KMS-11 (cell line): ENCODE measurements around the gene FAM13C.

Source experiments
- H2AFZ ChIP-seq: fragments of 200-600 bp; sonication (generic); 2 replicates; pipeline ENCODE4 v1.6.1; 2016; ENCODE audit warnings: antibody characterized with exemption, mixed run types, low read depth
- H3K27ac ChIP-seq: fragments of 200-600 bp; sonication (generic); 2 replicates; pipeline ENCODE4 v1.6.1; 2016; ENCODE audit warnings: mild to moderate bottlenecking, mixed run types
- H3K27me3 ChIP-seq: fragments of 200-600 bp; sonication (generic); 2 replicates; pipeline ENCODE4 v1.6.1; 2017; ENCODE audit warnings: mild to moderate bottlenecking, low read depth, mixed run types, moderate library complexity; ENCODE audit not compliant: insufficient read depth
- H3K36me3 ChIP-seq: fragments of 200-600 bp; sonication (generic); 2 replicates; pipeline ENCODE4 v1.6.1; 2017; ENCODE audit warnings: mild to moderate bottlenecking, mixed run types; ENCODE audit not compliant: insufficient read depth
- H3K4me1 ChIP-seq: fragments of 200-600 bp; sonication (generic); 2 replicates; pipeline ENCODE4 v1.6.1; 2016; ENCODE audit warnings: mild to moderate bottlenecking, low read depth, mixed run types; ENCODE audit not compliant: poor library complexity, severe bottlenecking
- H3K4me2 ChIP-seq: fragments of 200-600 bp; sonication (generic); 2 replicates; pipeline ENCODE4 v1.7.0; 2016; ENCODE audit warnings: mild to moderate bottlenecking, mixed run types
- H3K4me3 ChIP-seq: fragments of 200-600 bp; sonication (generic); IDR thresholded peaks from 2 replicates; pipeline ENCODE4 v1.6.1; 2017; ENCODE audit warnings: low read depth, low read length, mixed read lengths; ENCODE audit not compliant: insufficient read depth
- H3K79me2 ChIP-seq: fragments of 200-600 bp; sonication (generic); 2 replicates; pipeline ENCODE4 v1.6.1; 2016; ENCODE audit warnings: low read depth, mixed run types; ENCODE audit not compliant: insufficient read depth
- H3K9ac ChIP-seq: fragments of 200-600 bp; sonication (generic); 2 replicates; pipeline ENCODE4 v1.6.1; 2016; ENCODE audit warnings: mild to moderate bottlenecking, mixed run types
- H4K20me1 ChIP-seq: fragments of 200-600 bp; sonication (generic); 2 replicates; pipeline ENCODE4 v1.6.1; 2016; ENCODE audit warnings: mild to moderate bottlenecking, mixed run types; ENCODE audit not compliant: insufficient read depth
- TF ChIP-seq, protein P1 (sequence below): fragments of 200-600 bp; sonication (generic); conservative IDR thresholded peaks from 2 replicates; pipeline ENCODE4 v1.6.1; 2017; ENCODE audit warnings: low read depth, mild to moderate bottlenecking, antibody characterized with exemption, low read length, moderate library complexity, mixed read lengths

The FAM13C gene

DNA sequence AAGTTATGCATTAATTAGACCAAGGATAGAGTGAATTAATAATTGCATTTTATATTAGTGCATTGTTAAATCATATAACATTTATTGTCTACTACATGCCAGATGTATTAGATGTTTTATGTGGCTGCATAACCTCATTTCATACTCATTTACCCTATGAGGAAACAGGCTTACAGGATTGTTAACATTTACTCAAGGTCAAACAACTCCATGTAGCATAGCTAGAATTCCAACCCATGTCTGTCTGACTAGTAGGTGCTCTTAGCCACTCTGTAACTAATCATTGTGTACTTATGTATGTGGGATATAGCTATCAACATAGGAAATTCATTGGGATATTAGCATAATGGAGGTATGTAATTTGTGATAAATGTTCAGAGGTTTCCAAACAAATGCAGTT lies 139.6 kb downstream of the FAM13C start:
- Histone ChIP-seq H3K79me2 (no peaks in the 10 kb centered on the region), H3K27me3 (no peaks in the 10 kb centered on the region), H3K36me3 (no peaks in the 10 kb centered on the region), H2AFZ (no peak overlapping the region), H3K4me1 (no peaks in the 10 kb centered on the region), H4K20me1 (no peaks in the 10 kb centered on the region), H3K9ac (no peak overlapping the region), H3K4me2 (no peak overlapping the region), H3K27ac (no peak overlapping the region), H3K4me3 (no peak overlapping the region)
- TF ChIP-seq, protein P1, sequence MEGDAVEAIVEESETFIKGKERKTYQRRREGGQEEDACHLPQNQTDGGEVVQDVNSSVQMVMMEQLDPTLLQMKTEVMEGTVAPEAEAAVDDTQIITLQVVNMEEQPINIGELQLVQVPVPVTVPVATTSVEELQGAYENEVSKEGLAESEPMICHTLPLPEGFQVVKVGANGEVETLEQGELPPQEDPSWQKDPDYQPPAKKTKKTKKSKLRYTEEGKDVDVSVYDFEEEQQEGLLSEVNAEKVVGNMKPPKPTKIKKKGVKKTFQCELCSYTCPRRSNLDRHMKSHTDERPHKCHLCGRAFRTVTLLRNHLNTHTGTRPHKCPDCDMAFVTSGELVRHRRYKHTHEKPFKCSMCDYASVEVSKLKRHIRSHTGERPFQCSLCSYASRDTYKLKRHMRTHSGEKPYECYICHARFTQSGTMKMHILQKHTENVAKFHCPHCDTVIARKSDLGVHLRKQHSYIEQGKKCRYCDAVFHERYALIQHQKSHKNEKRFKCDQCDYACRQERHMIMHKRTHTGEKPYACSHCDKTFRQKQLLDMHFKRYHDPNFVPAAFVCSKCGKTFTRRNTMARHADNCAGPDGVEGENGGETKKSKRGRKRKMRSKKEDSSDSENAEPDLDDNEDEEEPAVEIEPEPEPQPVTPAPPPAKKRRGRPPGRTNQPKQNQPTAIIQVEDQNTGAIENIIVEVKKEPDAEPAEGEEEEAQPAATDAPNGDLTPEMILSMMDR = no peak

DNA sequence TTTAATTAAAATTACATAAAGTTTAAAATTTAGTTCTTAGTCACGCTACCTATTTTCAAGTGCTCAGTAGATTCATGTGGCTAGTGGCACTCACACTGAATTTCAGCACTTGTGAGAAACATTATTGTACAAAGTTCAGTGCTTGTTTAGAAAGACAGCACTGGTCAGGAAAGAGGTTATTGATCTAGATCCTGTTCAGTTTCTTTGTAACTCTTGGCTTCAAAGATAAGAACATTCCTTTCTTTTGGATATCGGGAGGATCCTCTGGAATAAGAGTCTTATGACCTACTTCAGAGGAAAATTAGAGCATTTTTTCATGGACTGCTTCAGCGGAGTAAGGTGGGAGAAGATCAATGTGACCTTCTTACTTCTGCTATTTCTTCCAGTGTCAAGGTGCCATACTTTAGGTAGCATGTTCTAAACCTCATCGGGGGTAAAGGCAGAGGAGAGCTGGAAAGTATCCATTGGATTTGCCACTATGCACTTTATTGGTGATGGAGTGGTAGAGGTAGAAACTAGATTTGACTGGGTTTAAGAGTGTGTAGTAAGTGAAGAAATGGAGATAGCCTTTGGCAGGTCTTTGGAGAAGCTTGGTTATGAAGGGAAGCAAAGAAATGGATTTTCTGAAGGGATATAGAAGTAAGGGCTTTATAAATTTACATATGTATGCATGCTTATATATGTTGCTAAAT lies 146.0 kb downstream of the FAM13C start:
- H3K27me3 ChIP-seq = no peaks in the 10 kb centered on the region
- H3K27ac ChIP-seq = no peak overlapping the region
- no peaks in the 10 kb centered on the region for H4K20me1 ChIP-seq
- no peak overlapping the region for H2AFZ ChIP-seq
- no peaks in the 10 kb centered on the region for H3K36me3 ChIP-seq
- H3K9ac ChIP-seq = no peak overlapping the region
- no peaks in the 10 kb centered on the region for H3K4me1 ChIP-seq
- TF ChIP-seq, protein P1 = no peak
- no peaks in the 10 kb centered on the region for H3K79me2 ChIP-seq
- H3K4me3 ChIP-seq = no peak overlapping the region
- H3K4me2 ChIP-seq = no peak overlapping the region

DNA sequence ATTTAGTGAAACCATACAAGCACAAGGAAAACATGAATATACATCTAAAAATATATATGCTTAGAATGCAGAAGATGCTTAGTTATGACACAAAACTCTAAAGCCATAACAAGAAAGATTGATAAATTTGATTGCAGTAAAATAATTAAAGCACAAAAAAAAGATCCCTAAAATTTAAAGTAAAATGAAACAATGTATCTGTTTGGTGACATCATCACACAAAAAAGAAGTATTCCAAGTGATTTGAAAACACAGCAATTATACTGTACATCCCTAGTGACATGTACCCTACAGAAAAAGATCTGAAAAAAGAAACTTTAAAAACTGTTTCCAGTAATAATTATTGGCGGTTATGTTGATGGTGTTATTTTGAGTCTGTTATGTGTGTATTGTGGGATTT lies 148.2 kb downstream of the FAM13C start:
- no peak overlapping the region for H3K9ac ChIP-seq
- H3K4me1 ChIP-seq = no peaks in the 10 kb centered on the region
- H3K79me2 ChIP-seq = no peaks in the 10 kb centered on the region
- no peak overlapping the region for H3K4me3 ChIP-seq
- no peak overlapping the region for H2AFZ ChIP-seq
- H3K27ac ChIP-seq = no peak overlapping the region
- TF ChIP-seq, protein P1 = no peak
- no peak overlapping the region for H3K4me2 ChIP-seq
- H3K27me3 ChIP-seq = no peaks in the 10 kb centered on the region
- no peaks in the 10 kb centered on the region for H4K20me1 ChIP-seq
- no peaks in the 10 kb centered on the region for H3K36me3 ChIP-seq

DNA sequence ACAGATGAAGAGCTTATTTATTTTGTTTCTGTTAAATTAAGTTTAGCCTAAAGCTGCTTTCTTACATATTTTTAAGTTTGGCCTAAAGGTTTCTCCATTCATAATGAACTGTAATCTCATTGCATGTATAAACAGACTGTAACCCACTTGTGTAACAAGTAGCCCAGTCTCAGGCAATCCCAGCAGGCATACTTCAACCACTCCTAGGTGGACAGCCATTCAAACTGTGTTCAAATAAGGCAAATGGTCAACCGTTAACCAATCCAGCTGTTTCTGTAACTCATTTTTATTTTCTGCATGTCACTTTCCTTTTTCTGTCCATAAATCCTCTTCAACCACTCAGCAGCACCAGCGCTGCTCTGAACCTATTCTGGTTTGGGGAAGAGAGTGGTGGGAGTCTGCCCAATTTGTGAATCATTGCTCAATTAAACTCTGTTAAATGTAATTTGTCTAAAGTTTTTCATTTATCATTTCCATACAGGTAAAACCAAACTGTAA lies 150.0 kb downstream of the FAM13C start:
- no peak overlapping the region for H3K9ac ChIP-seq
- no peaks in the 10 kb centered on the region for H3K4me1 ChIP-seq
- H3K27me3 ChIP-seq = no peaks in the 10 kb centered on the region
- H3K4me3 ChIP-seq = no peak overlapping the region
- H3K4me2 ChIP-seq = no peak overlapping the region
- H4K20me1 ChIP-seq = no peaks in the 10 kb centered on the region
- TF ChIP-seq, protein P1 = no peak
- H2AFZ ChIP-seq = no peak overlapping the region
- H3K27ac ChIP-seq = no peak overlapping the region
- no peaks in the 10 kb centered on the region for H3K36me3 ChIP-seq
- H3K79me2 ChIP-seq = no peaks in the 10 kb centered on the region
